ENCODE results near the gene GJA9. TPM values are rescaled to one million over a fixed set of nuclear protein-coding genes. Genes with fewer than 3 reads are reported as not detected.
"Not testable (repeated sequence)": the region's sequence is repeated elsewhere in the genome, so short reads cannot be mapped to it uniquely, and the experiment has no call there.

Gene GJA9
- total RNA-seq, 3 donors from 2014 or later: not detected

GRCh38 chr1:38915352-38915948 is 34.1 kb upstream of the GJA9 start:
- no peaks in the 10 kb centered on the region for H3K9me3 ChIP-seq
- H3K4me3 ChIP-seq: no peak overlapping the region
- DNase-seq (ENCODE audit: low spot score in 2 of 2): no peak
- TF ChIP-seq POLR2AphosphoS5 (IDR thresholded peaks at IDR 0.05) (no peak), POLR2A (IDR thresholded peaks at IDR 0.05) (no peak)
- TF ChIP-seq, protein P1, sequence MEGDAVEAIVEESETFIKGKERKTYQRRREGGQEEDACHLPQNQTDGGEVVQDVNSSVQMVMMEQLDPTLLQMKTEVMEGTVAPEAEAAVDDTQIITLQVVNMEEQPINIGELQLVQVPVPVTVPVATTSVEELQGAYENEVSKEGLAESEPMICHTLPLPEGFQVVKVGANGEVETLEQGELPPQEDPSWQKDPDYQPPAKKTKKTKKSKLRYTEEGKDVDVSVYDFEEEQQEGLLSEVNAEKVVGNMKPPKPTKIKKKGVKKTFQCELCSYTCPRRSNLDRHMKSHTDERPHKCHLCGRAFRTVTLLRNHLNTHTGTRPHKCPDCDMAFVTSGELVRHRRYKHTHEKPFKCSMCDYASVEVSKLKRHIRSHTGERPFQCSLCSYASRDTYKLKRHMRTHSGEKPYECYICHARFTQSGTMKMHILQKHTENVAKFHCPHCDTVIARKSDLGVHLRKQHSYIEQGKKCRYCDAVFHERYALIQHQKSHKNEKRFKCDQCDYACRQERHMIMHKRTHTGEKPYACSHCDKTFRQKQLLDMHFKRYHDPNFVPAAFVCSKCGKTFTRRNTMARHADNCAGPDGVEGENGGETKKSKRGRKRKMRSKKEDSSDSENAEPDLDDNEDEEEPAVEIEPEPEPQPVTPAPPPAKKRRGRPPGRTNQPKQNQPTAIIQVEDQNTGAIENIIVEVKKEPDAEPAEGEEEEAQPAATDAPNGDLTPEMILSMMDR (IDR thresholded peaks at IDR 0.05): no peak
- H3K27me3 ChIP-seq: no peaks in the 10 kb centered on the region
- no peaks in the 10 kb centered on the region for H3K4me1 ChIP-seq
- intact Hi-C loops (cut with DNase I; ENCODE audit: low total_unique reads): no loop called here
- H3K27ac ChIP-seq: no peak overlapping the region
- no peaks in the 10 kb centered on the region for H3K36me3 ChIP-seq

- DNase-seq (ENCODE audit: low spot score in 2 of 2); H3K4me1 ChIP-seq; H3K36me3 ChIP-seq; H3K9me3 ChIP-seq; H3K27ac ChIP-seq; intact Hi-C loops (cut with DNase I; ENCODE audit: low total_unique reads); H3K27me3 ChIP-seq; H3K4me3 ChIP-seq: not testable (repeated sequence)
Measured at GRCh38 chr1:38914908-38915307, 33.5 kb upstream of the GJA9 start.

GRCh38 chr1:38908821-38909220 is 27.4 kb upstream of the GJA9 start:
- Histone ChIP-seq H3K27ac (no peak overlapping the region), H3K9me3 (peaks cover 11 to 13% of the 10 kb centered on the region in 2 donors), H3K4me3 (no peak overlapping the region), H3K27me3 (no peaks in the 10 kb centered on the region), H3K36me3 (no peaks in the 10 kb centered on the region), H3K4me1 (no peaks in the 10 kb centered on the region)
- intact Hi-C loops (cut with DNase I; ENCODE audit: low total_unique reads): loop anchor here (5.0 kb wide), 1 partner anchor 632 kb away; no protein-coding TSS in a partner anchor
- DNase-seq (ENCODE audit: low spot score in 2 of 2): no peak
- TF ChIP-seq POLR2A (IDR thresholded peaks at IDR 0.05) (no peak), POLR2AphosphoS5 (IDR thresholded peaks at IDR 0.05) (no peak)
- TF ChIP-seq, protein P1 (IDR thresholded peaks at IDR 0.05): no peak

DNA sequence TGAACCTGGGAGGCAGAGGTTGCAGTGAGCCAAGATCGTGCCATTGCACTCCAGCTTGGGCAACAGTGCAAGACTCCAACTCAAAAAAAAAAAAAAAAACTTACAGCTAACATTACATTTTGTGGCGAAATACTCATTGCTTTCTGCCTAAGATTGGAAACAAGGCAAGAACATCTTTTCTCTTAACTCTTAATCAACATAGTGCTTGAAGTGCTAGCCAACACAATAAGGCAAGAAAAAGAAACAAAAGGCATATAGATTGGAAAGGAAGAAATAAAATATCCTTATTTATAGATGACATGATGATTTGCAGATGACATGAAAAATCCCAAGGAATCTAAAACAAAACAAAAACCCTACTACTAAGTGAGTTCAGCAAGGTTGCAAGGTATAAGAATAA is 24.6 kb upstream of the GJA9 start:
- DNase-seq (ENCODE audit: low spot score in 2 of 2): no peak
- intact Hi-C loops (cut with DNase I; ENCODE audit: low total_unique reads): loop anchor here (5.0 kb wide), 1 partner anchor 629 kb away; no protein-coding TSS in a partner anchor
- Histone ChIP-seq H3K36me3 (no peaks in the 10 kb centered on the region), H3K27me3 (no peaks in the 10 kb centered on the region), H3K4me3 (no peak overlapping the region), H3K4me1 (no peaks in the 10 kb centered on the region), H3K9me3 (peaks cover 11 to 13% of the 10 kb centered on the region in 2 donors), H3K27ac (no peak overlapping the region)
- TF ChIP-seq POLR2A (IDR thresholded peaks at IDR 0.05) (no peak), POLR2AphosphoS5 (IDR thresholded peaks at IDR 0.05) (no peak)
- TF ChIP-seq, protein P1 (IDR thresholded peaks at IDR 0.05): no peak

DNA sequence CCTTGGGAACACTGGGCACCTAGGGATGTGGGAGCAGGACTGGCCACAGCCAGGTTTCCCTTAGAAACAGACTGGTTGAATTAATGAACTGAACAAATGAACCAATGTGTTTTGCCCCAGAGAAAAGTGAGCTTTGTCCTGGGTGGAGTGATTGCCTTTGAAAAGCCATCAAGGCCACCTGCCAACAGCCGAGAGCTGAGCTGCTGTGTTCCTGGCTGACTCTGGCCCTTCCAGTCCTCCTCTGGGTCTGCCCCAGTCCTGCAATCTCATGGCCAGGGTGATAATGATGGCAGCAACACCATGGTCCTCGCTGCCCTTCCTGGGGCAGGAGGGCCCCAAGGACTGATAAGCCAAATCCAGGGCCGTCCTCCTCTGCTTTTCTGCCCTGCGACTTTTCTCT is 18.2 kb upstream of the GJA9 start:
- no peak for TF ChIP-seq POLR2AphosphoS5 (IDR thresholded peaks at IDR 0.05)
- TF ChIP-seq, protein P1 (IDR thresholded peaks at IDR 0.05): no peak
- TF ChIP-seq POLR2A (IDR thresholded peaks at IDR 0.05): no peak
- Histone ChIP-seq H3K36me3 (no peaks in the 10 kb centered on the region), H3K9me3 (no peaks in the 10 kb centered on the region), H3K27ac (no peak overlapping the region), H3K4me1 (no peaks in the 10 kb centered on the region), H3K27me3 (no peaks in the 10 kb centered on the region), H3K4me3 (no peak overlapping the region)
- no peak for DNase-seq (ENCODE audit: low spot score in 2 of 2)
- intact Hi-C loops (cut with DNase I; ENCODE audit: low total_unique reads): no loop called here
